Mesenchymal stem cell (in vitro differentiated cells and primary cell): ENCODE data around the gene SIGLEC8.

Experiments
- DNase-seq: peaks from one replicate; pipeline ENCODE4 v3.0.0-alpha.2; 2013
- H2AFZ ChIP-seq: one replicate; pipeline ENCODE4 v1.6.1; 2013; ENCODE audit warnings: low read depth, mild to moderate bottlenecking, control low read depth, inconsistent platforms, low read length, moderate library complexity
- H2AK5ac ChIP-seq: 2 replicates; pipeline ENCODE4 v1.6.1; 2013; ENCODE audit warnings: low read length, moderate library complexity, mild to moderate bottlenecking, inconsistent platforms; ENCODE audit not compliant: severe bottlenecking
- H2BK120ac ChIP-seq: one replicate; pipeline ENCODE4 v1.6.1; 2013; ENCODE audit warnings: low read depth, mild to moderate bottlenecking, inconsistent platforms, low read length, moderate library complexity
- H2BK12ac ChIP-seq, 2 experiments: one replicate each; pipeline ENCODE4 v1.6.1; 2013; ENCODE audit warnings: inconsistent platforms in 2 of 2, low read length in 2 of 2, mild to moderate bottlenecking in 2 of 2, moderate library complexity in 2 of 2, control low read depth in 1 of 2
- H2BK15ac ChIP-seq: one replicate; pipeline ENCODE4 v1.6.1; 2013; ENCODE audit warnings: mild to moderate bottlenecking, low read depth, inconsistent platforms; ENCODE audit not compliant: poor library complexity, severe bottlenecking
- H2BK5ac ChIP-seq: 2 replicates; pipeline ENCODE4 v1.6.1; 2013; ENCODE audit warnings: low read depth, mild to moderate bottlenecking, low read length, control low read depth, inconsistent platforms; ENCODE audit not compliant: poor library complexity, severe bottlenecking
- H3K14ac ChIP-seq, 2 experiments: one replicate each; pipeline ENCODE4 v1.6.1; 2013; ENCODE audit warnings: inconsistent platforms in 2 of 2, low read length in 2 of 2, control low read depth in 1 of 2, mild to moderate bottlenecking in 1 of 2, moderate library complexity in 1 of 2
- H3K18ac ChIP-seq, 2 experiments: one replicate each; pipeline ENCODE4 v1.6.1; 2013; ENCODE audit warnings: inconsistent platforms in 2 of 2, low read length in 2 of 2, control low read depth in 1 of 2, low read depth in 1 of 2, mild to moderate bottlenecking in 1 of 2
- H3K23ac ChIP-seq, 2 experiments: one replicate each; pipeline ENCODE4 v1.6.1; 2013; ENCODE audit warnings: inconsistent platforms in 2 of 2, low read length in 2 of 2, mild to moderate bottlenecking in 2 of 2, moderate library complexity in 2 of 2, control low read depth in 1 of 2
- H3K27ac ChIP-seq: 2 replicates; pipeline ENCODE4 v1.5.1; 2013; ENCODE audit warnings: mild to moderate bottlenecking, moderate library complexity, low read length, control low read depth, inconsistent platforms; ENCODE audit not compliant: poor library complexity, severe bottlenecking
- H3K27me3 ChIP-seq, 2 experiments: 2 replicates each; pipeline versions ENCODE4 v1.6.1 to v1.7.0; 2013; ENCODE audit warnings: low read length in 2 of 2, mild to moderate bottlenecking in 2 of 2, moderate library complexity in 2 of 2, control low read depth in 1 of 2, inconsistent platforms in 1 of 2; ENCODE audit not compliant: control insufficient read depth in 1 of 2, insufficient read depth in 1 of 2
- H3K36me3 ChIP-seq, 2 experiments: 2 replicates each; pipeline versions ENCODE4 v1.6.1 to v1.7.0; 2013; ENCODE audit warnings: low read length in 2 of 2, control low read depth in 1 of 2, inconsistent platforms in 1 of 2, low read depth in 1 of 2, mild to moderate bottlenecking in 1 of 2; ENCODE audit not compliant: insufficient read depth in 2 of 2, control insufficient read depth in 1 of 2
- H3K4ac ChIP-seq, 2 experiments: one replicate each; pipeline ENCODE4 v1.6.1; 2013; ENCODE audit warnings: inconsistent platforms in 2 of 2, low read length in 2 of 2, mild to moderate bottlenecking in 2 of 2, moderate library complexity in 2 of 2, control low read depth in 1 of 2, low read depth in 1 of 2
- H3K4me1 ChIP-seq: 2 replicates; pipeline ENCODE4 v1.6.1; 2013; ENCODE audit warnings: low read depth, low read length, control low read depth; ENCODE audit not compliant: control insufficient read depth, insufficient read depth
- H3K4me2 ChIP-seq: 2 replicates; pipeline ENCODE4 v1.6.1; 2013; ENCODE audit warnings: low read length, mild to moderate bottlenecking, inconsistent platforms; ENCODE audit not compliant: poor library complexity, severe bottlenecking
- H3K4me3 ChIP-seq, 2 experiments: 2 replicates each; pipeline versions ENCODE4 v1.5.1 to v1.7.0; 2013; ENCODE audit warnings: low read length in 2 of 2, mild to moderate bottlenecking in 2 of 2, control low read depth in 1 of 2, low read depth in 1 of 2; ENCODE audit not compliant: insufficient read depth in 1 of 2
- H3K79me1 ChIP-seq: replicated peaks from 2 replicates; pipeline ENCODE4 v1.6.1; 2013; ENCODE audit warnings: mild to moderate bottlenecking, control low read depth, low read length, inconsistent platforms; ENCODE audit not compliant: poor library complexity, severe bottlenecking
- H3K9ac ChIP-seq: 2 replicates; pipeline ENCODE4 v1.7.0; 2013; ENCODE audit warnings: mild to moderate bottlenecking, low read length, moderate library complexity
- H3K9me3 ChIP-seq: 2 replicates; pipeline ENCODE4 v1.7.0; 2013; ENCODE audit warnings: mild to moderate bottlenecking, low read length; ENCODE audit not compliant: control insufficient read depth
- H4K8ac ChIP-seq: one replicate; pipeline ENCODE4 v1.6.1; 2013; ENCODE audit warnings: inconsistent platforms, mild to moderate bottlenecking, low read length, moderate library complexity
- H4K91ac ChIP-seq: one replicate; pipeline ENCODE4 v1.6.1; 2013; ENCODE audit warnings: mild to moderate bottlenecking, low read length, inconsistent platforms
- WGBS: methylation state at CpG from one replicate; pipeline ENCODE4 v1.1.7; 2013; ENCODE audit warnings: mixed read lengths; 5-methylcytosine and 5-hydroxymethylcytosine counted together

The SIGLEC8 gene

DNA sequence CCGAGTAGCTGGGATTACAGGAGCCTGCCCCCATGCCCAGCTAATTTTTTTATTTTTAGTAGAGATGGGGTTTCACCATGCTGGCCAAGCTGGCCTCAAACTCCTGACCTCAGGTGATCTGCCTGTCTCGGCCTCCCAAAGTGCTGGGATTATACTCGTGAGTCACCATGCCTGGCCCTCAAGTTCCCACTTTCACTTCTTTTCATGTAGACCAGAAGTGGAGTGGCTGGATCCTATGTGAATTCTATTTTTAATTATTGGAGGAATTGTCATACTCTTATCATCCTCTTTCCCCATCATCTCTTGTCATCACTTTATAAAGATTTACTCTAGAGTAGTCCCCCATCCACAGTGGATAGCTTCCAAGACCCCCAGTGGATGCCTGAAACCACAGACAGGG, 28.0 kb downstream of the SIGLEC8 start:
- Histone ChIP-seq H2BK5ac (no peak overlapping the region), H4K8ac (no peak overlapping the region)
- WGBS = 37% methylated on average over 3 of the region's 3 CpGs

GRCh38 chr19:51427201-51427600, 31.1 kb downstream of the SIGLEC8 start:
- Histone ChIP-seq H3K9me3 (no peaks in the 10 kb centered on the region), H3K27ac (no peak overlapping the region), H2AFZ (no peak overlapping the region), H2BK15ac (no peak overlapping the region), H3K14ac (no peak overlapping the region), H3K4me3 (no peak overlapping the region), H2BK120ac (no peak overlapping the region), H3K4me2 (no peak overlapping the region), H2BK12ac (no peak overlapping the region), H3K18ac (no peak overlapping the region), H3K36me3 (no peaks in the 10 kb centered on the region), H4K91ac (no peak overlapping the region), H2AK5ac (no peak overlapping the region), H3K9ac (no peak overlapping the region), H3K79me1 (no peaks in the 10 kb centered on the region), H3K4me1 (no peaks in the 10 kb centered on the region), H3K4ac (no peak overlapping the region), H3K23ac (no peak overlapping the region), H2BK5ac (no peak overlapping the region), H4K8ac (no peak overlapping the region), H3K27me3 (peaks cover 0 to 10% of the 10 kb centered on the region in 2 experiments)
- DNase-seq = no peak
- whole genome bisulfite sequencing = 64% methylated on average over 2 of the region's 3 CpGs

More for the DNA sequence above, 28.0 kb downstream of the SIGLEC8 start:
- Histone ChIP-seq H3K79me1 (no peaks in the 10 kb centered on the region), H3K18ac (no peak overlapping the region), H2AFZ (no peak overlapping the region), H3K4ac (no peak overlapping the region), H3K23ac (no peak overlapping the region), H3K4me1 (no peaks in the 10 kb centered on the region), H2BK12ac (no peak overlapping the region), H2BK120ac (no peak overlapping the region), H2BK15ac (no peak overlapping the region), H3K14ac (no peak overlapping the region), H4K91ac (no peak overlapping the region), H2AK5ac (no peak overlapping the region), H3K36me3 (no peaks in the 10 kb centered on the region), H3K27me3 (peaks cover 0 to 9% of the 10 kb centered on the region in 2 experiments), H3K27ac (no peak overlapping the region), H3K4me3 (no peak overlapping the region), H3K9me3 (no peaks in the 10 kb centered on the region), H3K4me2 (no peak overlapping the region), H3K9ac (no peak overlapping the region)
- no peak for DNase-seq

DNA sequence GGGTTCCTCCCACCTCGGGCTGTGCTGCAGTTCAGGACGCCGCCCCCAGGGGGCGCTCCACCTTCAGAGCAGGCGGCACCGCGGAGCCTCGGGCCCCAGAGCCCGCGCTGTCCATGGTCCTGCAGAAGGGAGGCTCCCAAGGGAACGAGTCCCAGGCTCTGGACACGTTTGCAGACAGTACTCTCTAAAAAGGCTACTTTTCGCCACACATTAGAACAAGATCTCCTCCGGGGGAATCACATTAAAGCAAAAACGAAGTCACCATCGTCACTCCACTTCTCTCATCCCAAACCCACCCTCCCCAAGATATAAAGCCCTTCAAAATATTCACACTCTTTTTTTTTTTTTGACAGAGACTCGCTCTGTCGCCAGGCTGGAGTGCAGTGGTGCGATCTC, 36.2 kb downstream of the SIGLEC8 start:
- H2AK5ac ChIP-seq = no peak overlapping the region

GRCh38 chr19:51421229-51422052, 36.8 kb downstream of the SIGLEC8 start:
- no peaks in the 10 kb centered on the region for H3K36me3 ChIP-seq
- WGBS = 34% methylated on average over 32 of the region's 39 CpGs

More for the DNA sequence above, 36.2 kb downstream of the SIGLEC8 start:
- Histone ChIP-seq H3K23ac (no peak overlapping the region), H3K4me2 (no peak overlapping the region), H3K4ac (no peak overlapping the region), H4K8ac (no peak overlapping the region), H3K14ac (no peak overlapping the region), H3K4me1 (no peaks in the 10 kb centered on the region), H3K27ac (no peak overlapping the region), H2BK5ac (no peak overlapping the region), H2BK15ac (no peak overlapping the region), H4K91ac (no peak overlapping the region), H3K9ac (no peak overlapping the region), H2BK120ac (no peak overlapping the region), H3K27me3 (peaks cover 0 to 20% of the 10 kb centered on the region in 2 experiments), H2BK12ac (no peak overlapping the region), H3K36me3 (no peaks in the 10 kb centered on the region), H3K9me3 (no peaks in the 10 kb centered on the region), H3K79me1 (no peaks in the 10 kb centered on the region), H3K4me3 (no peak overlapping the region), H3K18ac (no peak overlapping the region), H2AFZ (no peak overlapping the region)
- DNase-seq = peak; percentile 54
- WGBS = 12% methylated on average over 19 of the region's 19 CpGs

More at GRCh38 chr19:51421229-51422052, 36.8 kb downstream of the SIGLEC8 start:
- H3K9ac ChIP-seq = no peak overlapping the region
- no peak overlapping the region for H3K23ac ChIP-seq
- no peak for DNase-seq
- no peak overlapping the region for H2BK120ac ChIP-seq
- no peak overlapping the region for H3K18ac ChIP-seq
- H3K14ac ChIP-seq = no peak overlapping the region
- H3K4me3 ChIP-seq = no peak overlapping the region
- H3K4ac ChIP-seq = no peak overlapping the region
- no peak overlapping the region for H2BK5ac ChIP-seq
- no peaks in the 10 kb centered on the region for H3K9me3 ChIP-seq
- peaks cover 0 to 19% of the 10 kb centered on the region in 2 experiments for H3K27me3 ChIP-seq
- H3K4me2 ChIP-seq = no peak overlapping the region
- no peak overlapping the region for H3K27ac ChIP-seq
- no peak overlapping the region for H4K91ac ChIP-seq
- no peak overlapping the region for H4K8ac ChIP-seq
- H2AFZ ChIP-seq = no peak overlapping the region
- H3K79me1 ChIP-seq = no peaks in the 10 kb centered on the region
- H2BK15ac ChIP-seq = no peak overlapping the region
- H3K4me1 ChIP-seq = no peaks in the 10 kb centered on the region
- H2BK12ac ChIP-seq = no peak overlapping the region
- no peak overlapping the region for H2AK5ac ChIP-seq
